DMS 273 treated with DMSO at 0.1 percent for 48 hours (cell line): ENCODE results near the gene CASKIN1.
"Not testable (repeated sequence)": the region's sequence is repeated elsewhere in the genome, so short reads cannot be mapped to it uniquely, and the experiment has no call there.

Source experiments
- DNase-seq: peaks from one replicate; lab custom pipeline; 2025; lab: John Stamatoyannopoulos, UW

Gene CASKIN1

GRCh38 chr16:2196162-2196980 is at the start of gene CASKIN1:
Gene CASKIN1 (minus strand): TSS chr16:2196605. CDS start chr16:2196432, 173 bp downstream.
- no peak for DNase-seq

GRCh38 chr16:2244926-2245795 is 48.8 kb upstream of the CASKIN1 start:
- no peak for DNase-seq

- DNase-seq: no peak
These were observed 47.9 kb upstream of the CASKIN1 start for GRCh38 chr16:2244301-2244700.

- no peak for DNase-seq
These were observed 47.4 kb upstream of the CASKIN1 start for GRCh38 chr16:2243781-2244180.

GRCh38 chr16:2243031-2243528 is 46.7 kb upstream of the CASKIN1 start:
- DNase-seq: no peak

GRCh38 chr16:2242598-2242997 is 46.2 kb upstream of the CASKIN1 start:
- DNase-seq: no peak

- DNase-seq: not testable (repeated sequence)
These were observed 43.9 kb upstream of the CASKIN1 start for GRCh38 chr16:2240331-2240730.

- no peak for DNase-seq
These were observed 42.7 kb upstream of the CASKIN1 start for GRCh38 chr16:2238838-2239675.

GRCh38 chr16:2238150-2238837 is 41.9 kb upstream of the CASKIN1 start:
- DNase-seq: no peak

GRCh38 chr16:2237493-2238149 is 41.2 kb upstream of the CASKIN1 start:
- no peak for DNase-seq

- DNase-seq: no peak
These were observed 40.7 kb upstream of the CASKIN1 start for GRCh38 chr16:2237102-2237482.

GRCh38 chr16:2236337-2237101 is 40.1 kb upstream of the CASKIN1 start, which contains the start of gene DNASE1L2:
Gene DNASE1L2 (plus strand): TSS chr16:2236444. CDS start chr16:2236817, 373 bp downstream.
- peak; percentile 26 for DNase-seq

GRCh38 chr16:2235695-2236336 is 39.4 kb upstream of the CASKIN1 start:
- no peak for DNase-seq

GRCh38 chr16:2235234-2235651 is 38.8 kb upstream of the CASKIN1 start:
- DNase-seq: no peak

GRCh38 chr16:2234813-2235170 is 38.4 kb upstream of the CASKIN1 start:
- no peak for DNase-seq

GRCh38 chr16:2233872-2234812 is 37.7 kb upstream of the CASKIN1 start:
- no peak for DNase-seq

- no peak for DNase-seq
These were observed 36.8 kb upstream of the CASKIN1 start for GRCh38 chr16:2233046-2233775.
